Mucosa of gallbladder (tissue), 1 donor: ENCODE results near the gene SCGB2A2. TPM values are rescaled to one million over a fixed set of nuclear protein-coding genes. Genes with fewer than 3 reads are reported as not detected.
A peak's percentile ranks its signal among the peaks of the same experiment; 100 is the strongest.

ENCODE experiments used
- DNase-seq: peaks from one replicate; pipeline ENCODE4 v3.0.0-alpha.2; 2020; ENCODE audit warnings: low spot score
- total RNA-seq: library from RNA; stranded (reverse); gene quantifications from one replicate; pipeline ENCODE4 v1.2.1, GENCODE V29; 2021
- donor health status: DM: no; HTN: no; CAD: no.

The SCGB2A2 gene
- not detected for total RNA-seq

DNA sequence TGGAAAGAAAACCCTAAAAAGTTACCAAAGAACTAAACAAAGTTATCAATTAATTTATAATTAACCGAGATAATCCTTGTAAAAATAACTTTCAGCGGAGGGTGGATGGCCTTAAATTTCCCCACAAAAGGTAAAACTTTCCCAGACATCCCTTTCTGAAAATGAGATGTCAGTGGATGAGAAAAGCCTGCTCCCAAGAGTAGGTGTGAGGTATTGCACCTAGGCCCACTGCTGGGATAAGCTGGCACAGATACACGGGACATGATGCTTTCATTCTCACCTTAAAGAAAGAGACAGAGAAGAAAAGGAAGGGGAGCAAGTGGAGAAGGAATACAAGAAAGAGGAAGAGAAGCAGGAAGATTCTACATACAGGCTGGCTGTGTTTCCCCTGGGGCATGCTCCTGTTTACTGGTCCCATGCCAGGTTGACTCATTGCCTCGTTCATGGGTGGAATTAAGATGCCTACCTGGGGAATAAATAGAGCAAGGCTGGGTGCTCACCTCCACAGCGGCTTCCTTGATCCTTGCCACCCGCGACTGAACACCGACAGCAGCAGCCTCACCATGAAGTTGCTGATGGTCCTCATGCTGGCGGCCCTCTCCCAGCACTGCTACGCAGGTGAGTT lies at the start of gene SCGB2A2:
Gene SCGB2A2, plus strand, starts transcription at position 505 of the 625 bp plus-strand sequence. Its CDS starts 59 bp downstream, at position 564.
- peak; percentile 11 for DNase-seq

DNA sequence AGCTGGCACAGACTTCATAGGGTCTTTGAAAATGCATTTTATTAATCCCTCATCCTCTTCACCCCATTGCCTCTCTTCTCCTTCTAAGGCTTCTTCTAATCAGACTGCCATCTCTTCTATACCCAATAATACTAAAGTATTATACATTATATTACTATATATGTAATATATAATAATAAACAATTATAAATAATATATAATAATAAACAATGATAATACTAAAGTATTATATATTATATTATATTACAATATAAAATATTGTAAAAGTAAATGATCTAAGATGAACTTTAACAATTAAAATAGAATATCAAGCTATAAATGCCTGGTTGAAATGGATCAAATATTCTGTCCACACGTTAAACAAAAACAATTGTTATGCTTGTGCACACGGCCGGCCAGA lies 48.5 kb upstream of the SCGB2A2 start:
- no peak for DNase-seq

DNA sequence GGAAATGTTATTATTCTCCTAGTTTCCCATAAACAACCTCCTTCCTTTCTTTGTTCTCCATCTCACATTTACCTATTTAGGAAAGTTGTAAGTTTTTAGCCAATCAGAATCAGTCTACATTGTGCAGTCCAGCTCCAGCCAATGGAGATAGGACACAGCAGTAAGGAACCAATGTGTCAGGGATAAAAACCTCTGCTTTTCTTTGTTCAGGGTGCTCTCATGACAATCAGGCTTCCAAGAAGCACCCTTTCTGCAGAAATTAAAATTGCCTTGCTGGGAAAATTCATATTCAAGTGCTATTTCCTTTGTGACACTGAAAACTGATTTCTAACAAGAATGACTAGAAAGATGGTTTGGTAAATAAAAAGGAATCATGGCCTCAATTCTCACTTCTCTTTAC lies 46.9 kb upstream of the SCGB2A2 start:
- DNase-seq, result no peak

DNA sequence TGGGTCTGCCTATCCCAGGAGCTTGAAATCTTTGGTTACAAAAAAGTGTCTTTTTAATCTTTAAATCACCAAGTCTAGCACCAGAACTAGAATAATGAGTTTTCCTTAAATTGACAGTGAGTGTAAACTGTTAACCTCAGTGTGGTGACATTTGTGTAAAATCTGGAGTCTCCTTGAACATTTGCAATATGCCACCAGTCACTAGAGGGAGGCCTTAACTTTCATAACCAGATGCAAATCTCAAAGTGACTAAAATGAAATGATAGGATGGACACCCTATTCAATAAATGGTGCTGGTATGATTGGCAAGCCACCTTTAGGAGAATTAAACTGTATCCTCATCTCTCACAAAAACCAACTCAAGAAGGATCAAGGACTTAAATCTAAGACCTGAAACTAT lies 36.2 kb upstream of the SCGB2A2 start:
- no peak for DNase-seq

DNA sequence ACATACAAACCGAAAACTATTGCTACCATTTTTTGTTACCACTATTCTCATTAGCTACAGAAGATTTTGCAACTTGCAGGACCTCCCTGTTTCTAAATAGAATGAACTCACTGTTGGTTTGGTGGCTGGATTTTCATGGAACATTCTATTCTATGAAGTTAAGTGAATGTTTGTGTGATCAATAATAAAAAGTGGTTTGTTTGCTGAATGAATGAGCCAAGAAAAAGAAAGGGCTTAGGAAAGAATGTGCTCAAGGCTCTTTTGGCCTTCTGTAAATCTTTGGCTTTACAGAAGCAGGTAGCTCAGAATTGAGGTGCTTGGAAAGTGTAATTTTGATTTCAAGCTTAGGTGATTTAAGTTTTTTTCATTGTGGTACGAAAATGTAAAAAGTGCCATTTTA lies 33.8 kb upstream of the SCGB2A2 start:
- DNase-seq, result no peak

DNA sequence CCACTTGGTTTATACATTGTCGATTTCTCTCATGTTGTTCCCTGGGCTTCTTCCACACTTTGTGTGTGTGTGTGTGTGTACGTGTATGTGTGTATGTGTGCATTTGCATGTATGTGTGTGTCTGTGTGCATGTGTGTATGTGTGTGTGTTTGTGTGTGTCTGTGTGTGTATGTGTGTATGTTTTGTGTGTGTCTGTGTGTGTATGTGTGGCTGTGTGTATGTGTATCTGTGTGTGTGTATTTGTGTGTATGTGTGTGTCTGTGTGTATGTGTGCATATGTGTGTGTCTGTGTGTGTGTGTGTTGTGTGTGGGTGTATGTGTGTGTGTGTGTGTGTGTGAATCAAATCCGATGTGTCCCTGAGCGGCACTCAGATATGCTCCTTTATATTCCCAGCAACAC lies 32.5 kb upstream of the SCGB2A2 start:
- DNase-seq, result no peak

DNA sequence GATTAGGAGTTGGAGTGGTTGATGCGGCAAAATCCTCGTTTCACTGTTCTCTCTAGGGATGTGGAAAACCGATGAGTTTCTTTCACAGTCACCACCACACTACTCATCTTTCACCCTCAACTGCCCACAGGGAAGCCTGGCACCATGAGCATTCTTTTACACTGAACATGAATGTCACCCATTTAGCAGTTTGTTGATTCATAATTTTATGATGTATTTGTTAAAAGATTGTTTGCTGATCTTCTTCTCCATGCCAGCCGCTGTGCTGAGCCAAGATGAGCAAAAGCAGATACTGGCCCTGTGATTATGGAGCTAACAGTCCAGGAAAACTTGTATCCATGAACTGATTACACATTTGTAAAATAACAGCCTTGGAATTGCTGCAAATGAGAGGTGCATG lies 31.8 kb upstream of the SCGB2A2 start:
- DNase-seq, result no peak

DNA sequence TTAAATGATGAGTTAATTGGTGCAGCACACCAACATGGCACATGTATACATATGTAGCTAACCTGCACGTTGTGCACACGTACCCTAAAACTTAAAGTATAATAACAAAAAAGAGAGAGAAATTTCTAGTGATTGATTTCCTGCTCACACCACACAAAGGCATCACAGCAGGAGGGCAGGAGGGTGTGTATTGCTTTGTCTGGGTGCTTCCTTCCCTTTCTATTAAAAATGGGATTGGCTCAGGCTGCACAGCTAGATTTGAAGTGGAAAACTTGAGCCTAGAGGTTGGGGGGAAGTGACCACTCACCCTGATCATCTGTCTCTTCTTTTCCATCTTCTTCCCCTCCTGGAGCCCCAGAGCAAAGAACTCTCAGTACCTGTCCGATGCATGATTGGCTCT lies 28.9 kb upstream of the SCGB2A2 start:
- DNase-seq, result no peak

DNA sequence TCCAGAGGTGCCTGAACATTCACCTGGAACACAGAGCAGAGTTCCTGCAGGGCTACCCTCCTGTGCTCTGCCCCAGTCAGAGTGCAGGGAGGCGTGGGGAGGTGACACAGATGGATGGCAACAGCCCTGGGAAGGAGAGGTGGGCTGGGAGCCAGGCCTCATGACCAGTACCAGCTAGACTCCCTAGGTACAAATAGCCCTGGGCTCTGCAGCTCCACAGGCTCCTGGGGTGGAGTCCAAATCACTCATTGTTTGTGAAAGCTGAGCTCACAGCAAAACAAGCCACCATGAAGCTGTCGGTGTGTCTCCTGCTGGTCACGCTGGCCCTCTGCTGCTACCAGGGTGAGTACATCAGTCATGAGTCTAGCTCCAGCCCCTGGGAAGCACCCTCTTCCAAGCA lies 27.9 kb upstream of the SCGB2A2 start, which contains the start of gene SCGB1D2:
Gene SCGB1D2, plus strand, starts transcription at position 219 of the 400 bp plus-strand sequence. Its CDS starts 69 bp downstream, at position 288.
- peak; percentile 36 for DNase-seq

DNA sequence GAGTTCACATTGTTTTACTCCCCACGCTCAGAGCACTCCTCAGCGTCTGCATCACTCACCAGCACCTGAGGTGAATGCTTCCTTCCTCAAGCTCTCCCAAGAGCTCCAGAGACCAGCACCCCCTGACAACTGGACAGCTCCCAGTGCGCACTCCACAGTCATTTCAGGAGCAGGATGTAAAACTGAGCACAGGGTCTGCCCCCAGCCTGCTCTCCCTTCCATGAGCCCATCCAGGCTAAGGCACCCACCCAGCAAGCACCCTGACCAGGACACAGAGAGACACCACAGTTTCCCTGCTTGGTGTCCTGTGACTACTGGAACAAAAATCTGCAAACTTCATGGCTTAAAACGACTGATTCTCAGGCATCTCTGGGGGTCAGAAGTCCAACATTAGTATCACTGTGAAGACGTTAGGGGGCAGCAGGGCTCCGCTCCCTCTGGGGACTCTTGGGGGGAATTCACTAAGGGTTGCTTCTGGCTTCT lies 24.6 kb upstream of the SCGB2A2 start:
- peak; percentile 36 for DNase-seq

DNA sequence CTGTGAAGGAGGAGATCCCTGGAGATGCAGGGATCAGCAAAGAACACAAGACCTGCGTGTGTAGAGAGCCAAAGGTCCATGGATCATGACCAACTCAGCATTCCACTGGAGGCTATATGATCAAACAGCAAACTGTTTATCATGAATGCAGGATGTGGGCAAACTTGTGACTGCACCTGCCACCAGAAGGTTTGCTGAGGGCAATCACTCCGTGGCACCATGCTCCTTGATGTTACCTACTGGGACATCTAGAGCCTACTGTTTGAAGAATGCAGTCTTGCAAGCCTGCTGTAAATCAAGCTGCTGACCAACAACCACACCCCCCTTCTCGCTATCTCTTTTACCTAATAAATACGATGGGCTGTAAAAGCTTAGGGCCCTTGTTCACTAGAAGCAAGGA lies 18.3 kb upstream of the SCGB2A2 start:
- no peak for DNase-seq

DNA sequence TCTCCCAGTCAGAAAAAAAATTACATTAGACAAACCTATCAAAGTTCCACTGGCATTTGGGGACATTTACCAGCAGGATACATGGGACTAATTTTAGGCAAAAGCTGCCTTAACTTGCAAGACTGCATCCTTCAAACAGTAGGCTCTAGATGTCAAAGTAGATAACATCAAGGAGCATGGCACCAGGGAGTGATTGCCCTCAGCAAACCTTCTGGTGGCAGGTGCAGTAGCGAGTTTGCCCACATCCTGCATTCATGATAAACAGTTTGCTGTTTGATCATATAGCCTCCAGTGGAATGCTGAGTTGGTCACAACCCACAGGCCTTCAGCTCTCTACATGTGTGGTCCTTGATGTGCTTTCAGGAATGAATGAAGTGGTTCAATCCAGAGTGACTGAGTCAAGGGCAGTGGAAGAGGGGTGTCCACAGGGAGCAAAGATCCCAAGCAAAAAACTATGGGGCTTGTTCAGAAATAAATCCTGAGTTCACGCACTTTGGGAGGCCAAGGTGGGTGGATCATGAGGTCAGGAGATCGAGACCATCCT lies 15.9 kb upstream of the SCGB2A2 start:
- DNase-seq, result no peak

DNA sequence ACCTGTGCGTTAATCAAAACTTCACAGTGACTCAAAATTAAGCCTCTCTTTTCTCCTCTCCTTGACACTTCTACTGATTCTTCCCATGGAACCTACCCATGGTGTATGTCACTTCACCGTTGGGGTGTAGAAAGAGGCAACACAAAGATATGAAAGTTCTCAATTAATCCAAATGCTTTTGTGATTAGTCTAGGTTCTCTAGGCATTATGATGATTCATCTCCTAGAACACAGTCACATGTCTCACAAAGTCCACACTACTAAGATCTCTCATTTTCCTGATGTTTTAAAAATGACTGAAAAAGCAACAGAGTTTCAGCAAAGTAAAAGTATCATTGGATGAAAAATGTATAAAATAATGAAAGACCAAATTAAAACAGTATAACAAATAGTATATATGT lies 13.7 kb upstream of the SCGB2A2 start:
- no peak for DNase-seq

DNA sequence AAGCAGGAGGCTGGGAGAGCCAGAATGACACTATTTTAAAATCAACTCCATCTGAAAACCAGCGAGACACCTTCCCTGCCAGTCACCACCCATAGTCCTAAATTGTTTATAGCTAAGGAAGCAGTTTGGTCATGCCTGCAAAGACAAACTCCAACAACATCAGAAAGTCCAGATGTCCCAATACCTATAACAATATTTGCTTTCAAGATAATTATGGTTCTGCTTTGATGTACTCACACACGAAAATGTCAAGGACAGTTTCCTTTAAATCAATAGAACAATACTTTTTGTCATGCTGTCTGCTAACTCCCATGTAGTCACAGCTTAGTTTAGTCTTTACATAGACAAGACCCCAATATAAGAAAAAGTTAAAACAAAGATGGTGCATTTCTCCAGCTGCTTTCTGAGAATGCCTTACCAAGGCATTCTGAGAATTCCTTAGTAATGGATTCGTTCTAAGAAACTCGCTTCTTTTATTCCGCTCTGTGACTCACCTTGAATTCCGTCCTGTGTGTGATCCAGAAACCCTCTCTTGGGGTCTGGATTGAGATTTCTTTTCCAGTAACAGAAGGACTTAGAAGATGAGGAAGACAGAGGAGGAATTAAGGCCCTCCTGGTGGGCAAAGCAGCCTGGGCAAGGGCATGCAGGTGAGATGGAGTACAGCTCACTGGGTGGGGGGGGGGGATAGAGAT lies 9.6 kb upstream of the SCGB2A2 start:
- DNase-seq, result no peak

DNA sequence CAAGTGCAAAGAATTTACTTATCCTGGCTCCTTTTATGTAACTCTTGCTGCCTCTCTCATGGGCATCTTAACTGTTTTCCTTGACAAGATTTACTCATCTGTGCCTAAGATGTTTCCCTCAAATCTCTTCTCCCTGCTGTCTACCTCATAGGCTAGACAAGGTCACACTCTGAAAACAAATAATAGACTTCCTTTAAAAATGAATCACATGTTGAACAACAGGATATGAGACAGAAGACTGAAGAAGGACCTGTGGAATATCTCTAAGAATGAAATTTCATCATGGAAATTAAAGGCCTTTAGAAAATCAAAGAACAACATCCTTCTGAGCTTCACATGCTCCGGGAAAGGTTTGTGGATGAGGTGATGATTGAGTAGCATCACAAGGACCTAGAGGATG lies 6.0 kb upstream of the SCGB2A2 start:
- no peak for DNase-seq

DNA sequence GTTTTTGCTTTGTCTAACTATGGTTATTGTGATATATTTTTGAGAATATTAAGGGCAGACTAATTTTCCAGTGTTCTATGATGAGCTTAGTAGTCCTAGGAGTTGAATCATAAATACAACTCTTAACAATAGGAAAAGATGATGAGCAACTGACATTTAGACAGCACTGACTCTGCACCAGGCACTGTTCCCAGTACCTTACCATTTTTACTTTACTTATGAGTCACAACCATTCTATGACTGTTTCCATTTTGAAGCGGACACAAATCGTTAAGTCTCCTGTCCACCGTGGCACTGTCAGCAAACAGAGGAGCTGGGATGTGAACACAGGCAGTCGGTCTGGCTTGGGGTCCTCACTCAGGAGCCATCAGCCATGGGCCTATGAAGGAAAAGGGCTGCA lies 3.4 kb upstream of the SCGB2A2 start:
- DNase-seq, result no peak

DNA sequence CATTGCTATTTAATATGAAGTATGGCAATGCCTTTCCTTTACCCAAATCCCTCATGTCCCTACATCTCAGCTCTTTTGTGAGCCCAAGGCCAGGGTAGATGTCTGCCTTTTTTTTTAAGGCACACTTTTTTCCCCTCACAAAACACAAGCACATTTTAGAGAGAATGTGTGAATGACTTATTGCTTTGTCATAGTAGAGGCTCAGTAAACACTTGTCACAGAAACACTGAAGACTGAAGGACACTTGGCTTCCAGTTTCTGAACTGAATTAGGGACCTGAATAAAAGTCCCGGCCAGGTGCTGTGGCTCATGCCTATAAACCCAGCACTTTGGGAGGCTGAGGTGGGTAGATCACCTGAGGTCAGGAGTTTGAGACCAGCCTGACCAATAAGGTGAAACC lies 2.9 kb upstream of the SCGB2A2 start:
- DNase-seq, result no peak

DNA sequence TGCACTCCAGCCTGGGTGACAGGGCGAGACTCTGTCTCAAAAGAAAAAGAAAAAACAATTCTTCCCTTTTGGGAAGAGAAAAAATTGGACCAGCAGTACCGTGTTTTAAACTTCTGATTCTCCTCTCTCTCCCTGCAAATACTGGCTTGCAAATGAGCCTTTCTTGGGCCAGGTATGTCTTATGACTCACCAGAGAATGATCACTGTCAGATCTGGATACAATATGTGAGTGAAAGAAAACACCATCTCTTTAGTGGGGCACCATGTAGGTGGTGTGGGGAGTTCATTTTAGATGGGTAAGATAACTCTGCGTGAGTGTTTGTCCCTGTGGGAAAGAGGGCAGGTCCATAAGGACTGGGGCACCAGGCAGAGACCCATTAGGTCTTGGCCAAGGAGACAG lies 2.4 kb upstream of the SCGB2A2 start:
- DNase-seq, result no peak

DNA sequence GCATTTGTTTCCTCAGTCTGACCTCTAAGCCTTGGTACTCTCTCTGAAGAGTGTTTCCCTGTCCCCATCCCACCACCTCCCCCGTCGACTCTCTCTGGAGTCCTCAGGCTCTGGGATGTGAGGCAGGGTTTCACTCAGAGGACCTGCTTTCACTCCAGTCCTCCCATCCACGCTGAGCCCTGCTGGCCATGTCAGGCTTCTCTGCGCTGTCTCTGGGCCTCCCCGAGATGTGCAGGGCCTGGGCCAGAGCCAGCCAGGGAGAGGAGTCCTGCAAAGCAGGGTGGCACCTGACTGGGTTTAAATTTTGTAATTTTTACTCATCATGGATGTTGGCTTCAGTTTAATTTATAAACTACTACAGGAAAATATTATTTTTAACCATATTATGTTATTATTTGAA lies 3.3 kb downstream of the SCGB2A2 start:
- no peak for DNase-seq

DNA sequence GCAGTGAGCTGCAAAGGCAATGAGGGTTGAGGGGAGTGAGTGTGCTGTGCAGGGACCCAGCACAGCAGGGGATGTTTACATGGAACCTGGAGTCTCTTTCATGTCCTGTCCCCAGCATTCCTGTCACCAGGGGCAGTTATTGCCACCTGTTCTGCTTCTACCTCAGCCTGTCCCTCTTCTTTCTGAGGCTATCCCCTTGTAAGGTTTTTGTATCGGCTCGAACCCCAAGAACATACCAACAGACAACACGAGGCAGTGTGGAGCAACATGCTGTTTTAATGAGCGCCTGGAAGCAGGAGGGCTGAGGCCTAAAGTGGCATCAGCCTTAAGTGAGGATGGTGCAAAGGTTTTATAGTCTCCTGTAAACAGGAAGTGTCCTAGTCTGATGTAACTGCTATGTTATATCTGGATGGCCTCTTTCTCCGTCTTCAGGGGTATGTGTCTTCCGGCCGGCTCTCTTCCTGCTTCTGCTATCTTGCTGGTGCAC lies 3.9 kb downstream of the SCGB2A2 start:
- no peak for DNase-seq

DNA sequence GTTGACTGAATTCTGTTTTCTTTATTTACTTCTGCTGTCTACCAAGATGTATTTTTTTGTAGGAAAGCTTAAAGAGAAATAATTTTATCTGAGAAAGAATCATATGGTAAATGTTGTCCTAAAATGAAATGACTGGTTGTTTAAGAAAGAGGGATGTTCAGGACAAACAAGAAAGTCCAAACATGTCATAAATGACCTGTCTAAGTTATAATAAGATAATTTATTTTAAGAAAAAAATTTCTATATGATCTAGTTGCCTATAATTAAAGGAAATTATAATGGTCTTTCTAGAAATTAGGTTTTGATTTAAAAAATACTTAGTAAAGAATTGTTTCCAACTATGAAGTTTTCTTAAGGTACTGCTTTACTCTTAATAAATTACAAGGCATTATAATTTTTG lies 10.5 kb downstream of the SCGB2A2 start:
- DNase-seq, result no peak

DNA sequence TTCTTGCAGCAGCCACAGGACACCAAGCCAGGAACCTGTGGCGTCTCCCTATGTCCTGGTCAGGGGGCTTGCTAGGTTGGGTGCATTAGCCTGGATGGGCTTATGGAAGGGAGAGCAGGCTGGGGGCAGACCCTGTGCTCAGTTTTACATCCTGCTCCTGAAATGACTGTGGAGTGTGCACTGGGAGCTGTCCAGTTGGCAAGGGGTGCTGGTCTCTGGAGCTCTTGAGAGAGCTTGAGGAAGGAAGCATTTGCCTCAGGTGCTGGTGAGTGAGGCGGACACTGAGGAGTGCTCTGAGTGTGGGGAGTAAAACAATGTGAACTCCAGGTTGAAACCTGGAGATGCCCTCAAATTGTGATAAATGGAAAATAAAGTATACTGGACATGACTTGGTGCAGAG lies 25.5 kb downstream of the SCGB2A2 start:
- peak; percentile 42 for DNase-seq

DNA sequence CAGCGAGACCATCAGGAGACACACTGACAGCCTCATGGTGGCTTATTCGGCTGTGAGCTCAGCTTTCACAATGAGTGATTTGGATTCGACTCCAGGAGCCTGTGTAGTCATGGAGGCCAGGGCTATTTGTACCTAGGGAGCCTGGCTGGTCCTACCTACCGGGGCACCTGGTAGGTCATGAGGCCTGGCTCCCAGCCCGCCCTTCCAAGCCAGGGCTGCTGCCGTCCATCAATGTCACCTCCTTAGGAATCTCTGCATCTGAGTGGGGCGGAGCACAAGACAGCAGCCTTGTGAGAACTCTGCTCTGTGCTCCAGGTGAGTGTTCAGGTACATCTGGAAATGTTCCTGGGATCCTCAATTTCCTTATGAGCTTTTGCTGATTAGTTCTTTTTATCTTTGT lies 29.0 kb downstream of the SCGB2A2 start, which contains the start of gene SCGB1D4:
Gene SCGB1D4, minus strand, starts transcription at position 101 of the 400 bp plus-strand sequence. Its CDS starts 65 bp downstream, at position 36.
- no peak for DNase-seq
